SW 1271 (cell line): ENCODE data around the gene DRAM1.

Source experiments
- DNase-seq, 2 experiments: peaks; one replicate each; lab custom pipeline; 2025; lab: John Stamatoyannopoulos, UW

Gene DRAM1

DNA sequence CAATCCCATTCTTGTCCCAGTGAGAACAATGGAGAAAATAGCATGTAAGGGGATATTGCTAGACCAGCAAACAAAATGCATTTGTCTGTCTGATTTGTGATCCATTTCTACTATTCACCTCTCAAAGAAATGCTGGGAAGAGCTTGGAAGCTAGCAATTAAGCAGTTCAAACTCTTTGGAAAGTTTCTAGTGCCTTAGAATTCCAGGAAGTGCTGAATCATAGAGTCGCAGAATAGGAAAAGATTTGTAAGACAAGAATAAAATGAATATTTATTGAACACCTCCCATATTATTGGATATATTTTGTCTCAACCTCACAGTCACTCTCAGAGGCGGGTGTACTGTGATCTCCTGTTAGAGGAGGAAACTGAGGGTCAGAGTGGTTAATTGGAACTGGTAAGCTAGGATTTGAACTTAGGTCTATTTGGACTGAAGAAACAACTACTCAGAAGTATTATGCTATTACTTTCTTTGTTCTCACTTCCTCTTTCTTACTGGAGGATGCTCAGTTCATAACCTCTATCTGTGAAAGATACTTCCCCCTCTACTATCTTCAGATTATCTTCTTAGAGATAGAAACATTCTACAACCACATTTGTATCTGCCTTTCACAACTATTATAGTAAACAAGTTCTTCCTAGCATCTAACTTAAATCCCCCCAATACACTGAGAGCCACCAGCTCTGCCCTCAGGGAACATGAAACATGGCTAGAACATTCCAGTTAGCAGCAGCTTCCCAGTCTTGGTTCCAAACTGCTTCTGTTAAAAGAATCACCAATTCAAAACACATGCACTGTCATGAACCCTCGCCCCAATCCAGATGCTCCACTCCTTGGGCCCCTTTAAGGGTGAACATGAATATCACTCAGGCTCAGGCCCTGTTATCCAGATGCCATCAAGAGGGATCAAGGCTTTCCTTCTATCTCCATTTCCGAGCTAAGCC, 64.2 kb downstream of the DRAM1 start:
- no peak for DNase-seq

DNA sequence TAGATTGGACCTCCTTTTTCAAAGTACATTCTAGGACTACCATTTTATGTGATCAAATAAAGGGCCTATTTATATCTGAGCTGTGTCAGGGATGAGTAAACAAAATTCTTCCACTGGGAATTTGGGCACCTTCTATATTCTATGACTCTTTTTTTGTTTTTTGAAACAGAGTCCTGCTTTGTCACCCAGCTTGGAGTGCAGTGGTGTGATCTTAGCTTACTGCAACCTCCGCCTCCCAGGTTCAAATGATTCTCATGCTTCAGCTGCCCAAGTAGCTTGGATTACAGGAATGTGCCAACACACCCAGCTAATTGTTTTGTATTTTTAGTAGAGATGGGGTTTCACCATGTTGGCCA, 64.8 kb downstream of the DRAM1 start:
- no peak for DNase-seq

DNA sequence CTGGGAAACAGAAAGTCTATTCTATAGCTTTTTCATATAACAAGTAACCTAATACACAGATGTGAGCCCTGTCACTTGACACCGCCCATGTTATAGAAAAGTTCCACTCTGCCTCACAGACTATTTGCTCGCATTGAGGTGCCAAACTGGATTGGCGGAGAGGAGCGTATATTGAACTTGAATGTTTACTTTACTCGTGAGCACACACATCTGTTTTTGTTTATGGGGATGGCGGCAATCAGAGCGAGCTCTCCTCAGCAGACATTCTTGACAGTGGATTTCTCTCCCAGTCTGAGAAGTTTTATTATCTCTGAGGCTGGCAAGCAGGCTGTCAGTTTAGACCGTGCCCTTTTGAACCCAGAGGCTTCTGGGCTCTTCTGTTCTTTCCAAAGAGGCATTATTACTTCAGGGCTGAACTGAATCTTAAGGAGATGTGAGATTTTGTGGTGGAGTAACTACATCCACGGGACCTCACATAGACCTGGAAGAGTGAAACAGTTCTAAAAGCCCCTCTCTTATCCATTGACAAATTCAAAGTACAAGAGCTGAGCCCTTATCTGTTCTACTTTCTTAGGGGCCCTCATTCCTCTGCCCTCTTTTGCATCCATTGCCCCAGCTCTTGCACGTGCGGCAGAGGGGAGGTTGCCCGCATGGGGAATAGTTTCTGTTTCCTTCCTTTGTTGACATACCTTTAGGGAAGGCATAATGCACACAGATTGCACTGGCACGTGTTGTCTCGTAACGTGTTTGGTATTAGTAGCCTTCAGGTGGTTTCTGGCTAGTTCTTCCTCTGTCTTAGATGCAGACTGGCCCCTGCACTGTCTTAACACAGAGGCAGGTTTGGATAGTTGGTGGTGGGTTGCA, 68.2 kb downstream of the DRAM1 start:
- DNase-seq = no peak

DNA sequence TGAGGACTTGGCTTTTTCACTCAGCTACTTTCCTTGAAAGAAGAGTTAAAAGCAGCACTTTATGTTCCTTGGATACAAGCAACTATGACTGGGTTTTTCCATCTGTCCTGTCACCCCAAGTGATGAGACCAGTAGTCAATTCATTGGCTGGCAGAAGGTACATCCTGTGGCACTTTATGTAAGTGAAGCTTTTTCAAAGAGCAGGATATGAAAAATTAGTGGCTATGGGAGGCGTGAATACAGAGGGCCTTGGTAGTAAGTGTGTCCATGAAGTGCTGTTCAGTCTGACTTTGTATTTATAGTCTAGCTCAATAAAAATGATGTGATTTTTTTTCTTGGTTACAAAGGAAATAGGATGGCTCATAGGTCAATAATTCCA, 68.8 kb downstream of the DRAM1 start:
- DNase-seq = no peak

DNA sequence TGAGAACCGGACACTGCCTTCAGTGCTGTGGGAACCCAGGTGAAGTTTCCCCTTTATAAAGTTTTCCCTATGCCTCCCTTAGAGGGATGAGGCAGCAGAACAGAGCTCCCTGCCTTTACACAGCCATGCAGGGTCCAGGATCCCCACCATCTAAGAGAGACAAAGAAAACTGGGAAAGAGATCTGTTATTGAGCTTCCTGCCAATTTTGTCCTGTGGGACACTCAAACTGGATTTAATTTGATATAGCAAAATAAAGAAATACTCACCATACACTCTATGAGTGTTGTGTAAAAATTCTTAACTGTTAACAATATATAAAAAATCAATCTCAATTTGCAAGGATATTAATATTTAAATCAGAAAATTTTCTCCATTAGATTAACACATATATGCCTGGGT, 69.9 kb downstream of the DRAM1 start:
- no peak for DNase-seq

DNA sequence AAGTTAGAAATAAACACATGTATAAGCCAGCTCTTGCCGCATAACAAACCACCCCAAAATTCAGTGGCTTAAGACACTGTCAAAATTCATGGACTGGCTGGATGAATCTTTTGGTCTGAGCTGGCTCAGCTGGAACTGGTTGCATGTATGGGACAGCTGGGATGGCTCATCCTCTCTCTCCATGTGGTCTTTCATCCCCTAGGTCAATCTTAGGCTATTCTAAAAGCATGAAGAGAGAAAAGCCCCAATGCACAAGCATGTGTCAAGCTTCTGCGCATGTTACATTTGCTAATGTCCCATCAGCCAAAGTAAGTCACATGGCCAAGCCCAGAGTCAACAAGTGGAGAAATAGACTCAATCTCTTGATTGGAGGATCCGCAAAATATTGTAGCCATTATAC, 71.0 kb downstream of the DRAM1 start:
- no peak for DNase-seq

DNA sequence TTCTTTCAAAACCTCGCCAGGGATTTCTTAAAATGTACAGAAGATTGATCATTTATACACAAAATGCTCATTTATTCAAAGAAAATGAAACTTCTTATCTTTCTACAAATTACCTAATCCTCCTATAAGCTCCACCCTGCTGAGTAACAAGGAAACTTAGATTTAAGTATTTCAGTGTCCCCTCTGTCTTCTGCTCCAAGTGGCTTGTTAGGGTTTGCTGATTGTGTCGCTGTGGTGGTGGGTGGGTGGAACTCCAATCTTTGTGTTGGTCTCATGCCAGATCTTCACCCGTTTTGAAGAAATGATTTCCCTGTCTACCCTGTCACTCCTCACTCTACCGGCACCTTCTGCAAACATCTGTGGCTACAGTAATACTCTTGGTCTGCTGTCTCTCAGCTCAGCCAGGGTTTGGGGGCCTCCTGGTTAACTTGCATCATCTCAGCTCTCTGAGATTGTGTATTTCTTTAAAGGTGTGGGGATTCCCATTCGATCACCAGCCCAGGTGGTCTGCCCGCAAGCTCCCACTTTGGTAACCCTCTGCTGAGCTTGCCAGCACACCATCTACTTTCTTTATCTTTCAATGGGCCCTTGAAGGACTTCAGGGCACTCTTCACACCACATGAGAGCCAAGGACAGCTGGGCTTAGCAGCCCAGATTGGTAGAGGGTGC, 73.8 kb downstream of the DRAM1 start:
- DNase-seq = no peak

DNA sequence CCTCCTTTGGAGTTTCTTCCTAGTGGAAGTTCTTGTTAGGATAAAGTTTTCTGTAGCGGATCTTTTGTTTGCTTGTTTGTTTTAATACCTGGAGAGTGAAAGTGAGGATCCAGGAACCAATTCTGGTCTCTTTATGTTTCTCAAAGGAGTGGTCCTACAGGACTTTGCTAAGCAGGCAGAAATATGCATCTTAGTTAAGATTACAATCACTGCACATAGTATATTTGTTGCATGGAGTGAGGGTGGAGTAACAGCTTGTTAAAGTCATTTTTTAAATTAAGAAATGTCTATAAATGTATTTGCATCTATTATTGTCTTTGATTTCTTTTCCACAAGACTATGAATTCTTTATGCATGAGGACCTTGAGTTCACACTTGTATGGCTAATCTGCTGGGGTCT, 76.7 kb downstream of the DRAM1 start:
- DNase-seq = no peak

DNA sequence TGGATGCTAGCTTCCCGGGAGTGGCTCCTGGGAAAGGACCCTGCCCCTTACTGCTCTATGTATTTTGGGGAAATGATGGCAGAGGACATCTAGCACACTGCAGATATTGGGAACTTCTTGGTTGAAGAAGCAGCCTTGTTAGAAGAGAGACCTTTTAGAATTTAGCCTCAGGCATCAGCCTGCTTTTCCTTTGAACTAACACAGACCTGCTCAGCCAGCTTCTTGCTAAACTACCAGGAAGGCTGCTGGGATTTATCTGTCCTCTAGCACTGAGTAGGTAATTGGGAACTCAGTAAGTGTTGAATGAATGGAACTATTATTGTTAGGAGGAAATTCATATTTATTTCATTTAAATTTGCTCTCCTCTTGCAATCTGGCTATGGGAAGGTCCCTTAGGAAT, 77.3 kb downstream of the DRAM1 start:
- no peak for DNase-seq

DNA sequence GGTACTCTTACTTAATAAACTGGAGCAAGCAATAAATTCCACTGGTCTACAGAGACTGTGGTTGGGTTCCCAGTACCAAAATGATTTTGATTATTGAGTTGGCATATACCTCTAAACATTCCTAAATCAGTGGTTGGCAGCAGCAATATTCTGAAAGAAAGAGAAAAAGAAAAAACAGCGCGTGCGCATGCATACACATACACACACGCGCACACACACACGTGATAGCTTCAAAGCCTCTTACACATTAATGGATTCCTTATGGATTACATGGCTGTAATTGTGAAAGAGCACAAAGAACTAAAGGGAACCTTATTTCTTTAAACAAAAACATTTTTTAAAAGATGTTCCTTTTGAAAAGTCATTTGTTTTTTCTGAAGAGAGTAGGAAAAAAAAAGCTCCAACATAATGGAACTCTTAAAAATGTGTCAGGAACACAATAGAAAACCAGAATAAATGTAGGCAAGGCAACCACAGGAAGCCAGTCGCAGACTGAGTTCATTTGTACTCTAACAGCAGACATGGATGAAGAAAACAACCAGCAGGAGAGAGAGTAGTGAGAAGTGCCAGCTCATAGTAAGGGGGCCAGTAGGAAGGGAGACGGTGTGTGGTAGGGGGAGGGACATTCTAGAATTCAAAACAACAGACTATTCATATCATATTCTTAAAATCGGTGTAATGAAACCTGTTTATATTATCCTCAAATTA, 80.0 kb downstream of the DRAM1 start:
- DNase-seq = no peak

DNA sequence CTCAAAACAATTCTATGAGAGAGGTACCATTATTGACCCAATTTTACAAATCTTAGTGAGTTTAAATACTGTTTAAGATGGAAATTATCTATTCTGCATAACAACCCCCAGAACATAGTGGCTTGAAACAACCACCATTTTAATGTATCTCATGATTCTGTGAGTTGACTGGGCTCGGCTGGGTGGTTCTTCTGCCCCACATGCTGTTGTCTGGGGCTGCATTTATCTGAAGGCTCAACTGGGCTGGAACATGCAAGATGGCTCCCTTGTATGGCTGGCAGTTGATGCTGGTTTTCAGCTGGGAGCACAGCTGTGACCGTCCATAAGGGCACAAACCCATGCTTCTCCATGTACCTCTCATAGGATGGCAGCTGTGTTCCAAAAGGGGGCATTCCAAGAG, 82.2 kb downstream of the DRAM1 start:
- DNase-seq = no peak

DNA sequence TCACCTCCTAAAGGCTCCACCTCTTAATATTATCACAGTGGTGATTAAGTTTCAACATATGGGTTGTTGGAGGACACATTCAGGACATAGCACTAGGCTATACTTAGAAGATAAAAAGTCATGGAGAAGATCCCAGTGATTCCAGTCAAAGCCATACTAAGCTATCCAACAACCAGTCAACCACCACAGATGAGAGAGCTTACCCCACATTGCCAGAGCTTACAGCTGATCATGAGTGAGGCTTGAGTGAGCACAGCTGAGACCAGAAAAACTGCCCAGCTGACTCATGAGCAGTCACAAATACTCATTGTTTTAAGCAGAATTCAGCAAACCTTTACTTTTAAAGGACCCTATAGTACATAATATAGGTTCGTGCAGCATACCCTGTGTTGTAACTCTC, 85.1 kb downstream of the DRAM1 start:
- no peak for DNase-seq

DNA sequence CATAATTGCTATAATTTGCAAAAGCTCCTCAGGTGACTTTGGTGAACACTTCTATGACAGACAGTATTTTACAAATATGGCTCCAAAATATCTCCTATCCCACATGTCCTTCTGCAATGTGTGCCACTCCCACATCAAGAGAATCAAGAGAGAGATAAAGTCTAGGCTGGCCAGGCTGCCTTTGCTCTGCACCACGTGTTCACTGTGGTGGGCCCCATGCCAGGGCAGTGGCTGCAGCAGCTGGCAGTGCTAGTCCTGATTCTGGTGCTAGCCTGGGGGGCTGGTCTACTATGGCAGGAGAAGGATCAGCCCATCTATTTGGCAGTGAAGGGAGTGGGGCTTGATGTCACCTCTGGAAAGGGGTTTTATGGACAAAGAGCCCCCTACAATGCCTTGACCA, 86.3 kb downstream of the DRAM1 start:
- DNase-seq = no peak

DNA sequence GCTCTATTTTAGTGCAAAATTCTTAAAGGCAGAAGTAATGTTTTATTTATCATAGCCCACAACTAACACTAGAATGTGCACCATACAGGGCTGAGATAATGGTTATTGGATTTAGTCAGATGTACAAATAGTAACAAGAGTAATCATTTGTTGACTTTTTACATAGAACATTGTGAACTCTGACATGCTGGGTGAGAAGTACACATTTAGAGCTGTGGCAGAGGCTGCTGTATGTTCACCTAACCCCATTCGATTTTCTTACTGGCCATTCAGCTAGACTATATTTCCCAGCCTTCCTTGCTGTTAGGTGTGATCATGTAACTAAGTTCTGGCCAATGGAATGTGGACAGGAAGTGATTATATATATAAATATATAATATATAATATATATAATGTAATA, 89.1 kb downstream of the DRAM1 start:
- no peak for DNase-seq

DNA sequence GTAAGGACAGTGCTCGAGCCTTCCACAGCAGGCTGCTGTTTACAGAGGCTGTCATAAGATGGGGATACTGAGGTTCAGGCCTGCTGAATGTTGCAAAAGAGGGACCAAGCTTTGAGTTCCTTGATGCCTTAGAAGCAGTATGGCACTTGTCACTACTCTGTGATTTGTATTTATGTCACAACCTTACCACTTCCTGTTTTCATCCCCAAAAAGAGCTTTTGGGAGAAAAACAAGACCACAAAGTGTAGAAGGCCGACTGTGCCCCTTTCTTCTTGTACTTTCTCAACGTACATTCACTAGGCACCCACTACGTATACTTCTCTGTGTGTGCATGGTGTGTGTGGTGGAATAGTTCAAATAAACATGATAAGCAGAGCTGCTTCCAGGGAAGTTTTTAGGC, 90.1 kb downstream of the DRAM1 start:
- no peak for DNase-seq

DNA sequence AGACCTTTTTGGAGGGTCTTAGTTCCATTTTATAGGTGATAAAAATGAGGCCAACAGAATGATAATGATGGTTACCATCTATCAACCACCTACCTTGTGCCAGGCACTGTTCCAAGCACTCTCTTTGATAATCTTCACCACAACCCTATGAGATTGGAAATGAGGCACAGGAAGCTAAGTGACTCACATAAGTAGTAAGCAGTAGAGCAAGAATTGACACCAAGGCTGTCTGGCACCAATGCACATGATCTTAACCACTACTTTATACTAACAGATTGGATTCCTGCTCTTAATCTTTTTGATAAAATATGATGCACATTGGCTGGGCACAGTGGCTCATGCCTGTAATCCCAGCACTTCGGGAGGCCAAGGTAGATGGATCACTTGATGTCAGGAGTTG, 91.4 kb downstream of the DRAM1 start:
- no peak for DNase-seq
